Measurements from ENCODE around the gene COL5A3.

DNA sequence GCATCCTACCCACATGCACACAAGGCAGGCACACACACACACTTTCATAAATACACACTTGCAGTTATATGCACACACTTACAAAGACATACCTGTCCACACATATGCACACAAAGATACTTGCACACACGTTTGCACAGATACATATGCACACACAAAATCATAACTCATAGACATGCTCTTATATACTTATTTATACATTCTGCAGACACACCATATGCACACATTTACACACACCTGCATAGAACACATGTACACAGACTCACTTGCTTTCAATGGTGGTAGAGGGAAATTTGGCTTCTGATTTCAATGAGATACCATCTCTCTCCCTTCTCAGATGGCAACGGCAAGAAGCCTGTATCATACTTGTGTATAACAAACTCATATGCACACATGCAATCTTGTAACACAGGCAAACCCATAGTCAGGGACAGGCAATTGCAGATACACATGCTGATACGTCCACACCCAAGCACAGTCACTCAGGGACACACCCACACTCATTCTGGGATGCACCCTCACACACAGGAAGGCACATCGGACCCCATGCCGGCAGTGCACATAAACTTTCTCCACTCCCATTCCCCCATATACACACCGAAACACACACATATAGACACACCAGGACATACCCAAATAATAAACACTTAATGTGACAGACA, 98.6 kb downstream of the COL5A3 start:
- TF ChIP-seq, protein P1, sequence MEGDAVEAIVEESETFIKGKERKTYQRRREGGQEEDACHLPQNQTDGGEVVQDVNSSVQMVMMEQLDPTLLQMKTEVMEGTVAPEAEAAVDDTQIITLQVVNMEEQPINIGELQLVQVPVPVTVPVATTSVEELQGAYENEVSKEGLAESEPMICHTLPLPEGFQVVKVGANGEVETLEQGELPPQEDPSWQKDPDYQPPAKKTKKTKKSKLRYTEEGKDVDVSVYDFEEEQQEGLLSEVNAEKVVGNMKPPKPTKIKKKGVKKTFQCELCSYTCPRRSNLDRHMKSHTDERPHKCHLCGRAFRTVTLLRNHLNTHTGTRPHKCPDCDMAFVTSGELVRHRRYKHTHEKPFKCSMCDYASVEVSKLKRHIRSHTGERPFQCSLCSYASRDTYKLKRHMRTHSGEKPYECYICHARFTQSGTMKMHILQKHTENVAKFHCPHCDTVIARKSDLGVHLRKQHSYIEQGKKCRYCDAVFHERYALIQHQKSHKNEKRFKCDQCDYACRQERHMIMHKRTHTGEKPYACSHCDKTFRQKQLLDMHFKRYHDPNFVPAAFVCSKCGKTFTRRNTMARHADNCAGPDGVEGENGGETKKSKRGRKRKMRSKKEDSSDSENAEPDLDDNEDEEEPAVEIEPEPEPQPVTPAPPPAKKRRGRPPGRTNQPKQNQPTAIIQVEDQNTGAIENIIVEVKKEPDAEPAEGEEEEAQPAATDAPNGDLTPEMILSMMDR (conservative IDR thresholded peaks at IDR 0.05 in 1 of 2, IDR thresholded peaks at IDR 0.05 in 1 of 2; ENCODE audit: extremely low read depth in 1 of 2, insufficient read depth in 1 of 2, low read depth in 1 of 2, low read length in 2 of 2) = no peak
- TF ChIP-seq EZH2 (IDR thresholded peaks at IDR 0.05; ENCODE audit: borderline replicate concordance, low read length) = no peak
